Chondrocyte (in vitro differentiated cells): ENCODE measurements around the gene CCDC188. TPM values are rescaled to one million over a fixed set of nuclear protein-coding genes. Genes with fewer than 3 reads are reported as not detected.

ENCODE experiments used
- DNase-seq: peaks from one replicate; pipeline ENCODE4 v3.0.0; 2021; ENCODE audit warnings: mixed read lengths, low spot score
- H3K27ac Mint-ChIP-seq: one replicate; pipeline ENCODE4 v1.8.0; 2021; ENCODE audit warnings: mild to moderate bottlenecking, moderate library complexity, mixed read lengths; ENCODE audit not compliant: unreplicated experiment
- H3K27me3 Mint-ChIP-seq: 2 replicates; pipeline ENCODE4 v1.8.0; 2021; ENCODE audit warnings: low read depth, mixed read lengths
- H3K36me3 Mint-ChIP-seq: 2 replicates; pipeline ENCODE4 v1.8.0; 2021; ENCODE audit warnings: low read depth, mixed read lengths
- H3K4me1 Mint-ChIP-seq: 2 replicates; pipeline ENCODE4 v1.8.0; 2021; ENCODE audit warnings: low read depth, mild to moderate bottlenecking, mixed read lengths
- H3K4me3 Mint-ChIP-seq: one replicate; pipeline ENCODE4 v1.8.0; 2021; ENCODE audit warnings: mild to moderate bottlenecking, moderate library complexity, mixed read lengths; ENCODE audit not compliant: unreplicated experiment
- H3K9me3 Mint-ChIP-seq: 2 replicates; pipeline ENCODE4 v1.8.0; 2021; ENCODE audit warnings: low read depth, mixed read lengths
- long read RNA-seq: library from polyadenylated mRNA; stranded (forward); transcript quantifications from one replicate; pipeline ENCODE4 v2.0.0, GENCODE V29; 2021
- total RNA-seq: library from RNA; stranded (reverse); gene quantifications from 3 replicates; pipeline ENCODE4 v1.2.1, GENCODE V29; 2021
- TF ChIP-seq, protein P1 (sequence below): fragments of 200-600 bp; sonication (generic); IDR thresholded peaks from 2 replicates; pipeline ENCODE4 v1.5.0; 2021; ENCODE audit warnings: antibody characterized with exemption, mild to moderate bottlenecking, moderate library complexity

CCDC188 gene
- 0.36 to 5.4 TPM (median 5.3 TPM) in 3 replicates for total RNA-seq
- long read RNA-seq, partial matches to known transcripts = 0 of 1 reads
- long read RNA-seq, other reads (novel, unspliced or antisense) = 1 of 1 reads

GRCh38 chr22:20150381-20151275 is at the start of gene CCDC188:
Gene CCDC188, minus strand, starts transcription at chr22:20151055. Its CDS starts 69 bp downstream, at chr22:20150986.
- no peaks in the 10 kb centered on the region for H3K27me3 Mint-ChIP-seq
- peaks cover 9% of the 10 kb centered on the region for H3K4me1 Mint-ChIP-seq
- TF ChIP-seq, protein P1, sequence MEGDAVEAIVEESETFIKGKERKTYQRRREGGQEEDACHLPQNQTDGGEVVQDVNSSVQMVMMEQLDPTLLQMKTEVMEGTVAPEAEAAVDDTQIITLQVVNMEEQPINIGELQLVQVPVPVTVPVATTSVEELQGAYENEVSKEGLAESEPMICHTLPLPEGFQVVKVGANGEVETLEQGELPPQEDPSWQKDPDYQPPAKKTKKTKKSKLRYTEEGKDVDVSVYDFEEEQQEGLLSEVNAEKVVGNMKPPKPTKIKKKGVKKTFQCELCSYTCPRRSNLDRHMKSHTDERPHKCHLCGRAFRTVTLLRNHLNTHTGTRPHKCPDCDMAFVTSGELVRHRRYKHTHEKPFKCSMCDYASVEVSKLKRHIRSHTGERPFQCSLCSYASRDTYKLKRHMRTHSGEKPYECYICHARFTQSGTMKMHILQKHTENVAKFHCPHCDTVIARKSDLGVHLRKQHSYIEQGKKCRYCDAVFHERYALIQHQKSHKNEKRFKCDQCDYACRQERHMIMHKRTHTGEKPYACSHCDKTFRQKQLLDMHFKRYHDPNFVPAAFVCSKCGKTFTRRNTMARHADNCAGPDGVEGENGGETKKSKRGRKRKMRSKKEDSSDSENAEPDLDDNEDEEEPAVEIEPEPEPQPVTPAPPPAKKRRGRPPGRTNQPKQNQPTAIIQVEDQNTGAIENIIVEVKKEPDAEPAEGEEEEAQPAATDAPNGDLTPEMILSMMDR = no peak
- no peaks in the 10 kb centered on the region for H3K36me3 Mint-ChIP-seq
- H3K4me3 Mint-ChIP-seq = no peak within 1 kb of the TSS
- H3K9me3 Mint-ChIP-seq = no peaks in the 10 kb centered on the region
- H3K27ac Mint-ChIP-seq = no peak within 1 kb of the TSS
- no peak for DNase-seq

DNA sequence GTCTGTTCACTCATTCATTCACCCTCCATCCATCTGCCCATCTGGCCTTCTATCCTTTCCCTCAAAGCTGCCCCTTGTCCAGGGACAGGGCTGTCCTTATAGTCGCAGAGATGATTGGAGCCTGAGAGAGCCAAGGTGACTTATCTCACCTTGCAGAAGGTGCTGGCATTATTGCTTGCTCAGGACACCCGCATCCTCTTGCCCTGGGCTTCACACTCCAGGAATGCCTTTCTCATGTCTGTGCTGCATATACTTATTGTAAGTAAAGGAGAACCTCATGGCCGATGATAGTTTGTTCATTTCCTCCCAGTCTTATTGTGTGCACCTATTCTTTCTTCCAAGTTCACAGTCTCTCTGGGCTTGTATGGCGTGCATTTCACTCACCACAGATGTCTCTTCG is 49.1 kb upstream of the CCDC188 start:
- TF ChIP-seq, protein P1 = no peak
- Mint-ChIP-seq H3K27me3 (no peaks in the 10 kb centered on the region), H3K36me3 (no peaks in the 10 kb centered on the region), H3K9me3 (no peaks in the 10 kb centered on the region), H3K27ac (no peak overlapping the region), H3K4me3 (no peak overlapping the region), H3K4me1 (peaks cover 4% of the 10 kb centered on the region)
- no peak for DNase-seq

DNA sequence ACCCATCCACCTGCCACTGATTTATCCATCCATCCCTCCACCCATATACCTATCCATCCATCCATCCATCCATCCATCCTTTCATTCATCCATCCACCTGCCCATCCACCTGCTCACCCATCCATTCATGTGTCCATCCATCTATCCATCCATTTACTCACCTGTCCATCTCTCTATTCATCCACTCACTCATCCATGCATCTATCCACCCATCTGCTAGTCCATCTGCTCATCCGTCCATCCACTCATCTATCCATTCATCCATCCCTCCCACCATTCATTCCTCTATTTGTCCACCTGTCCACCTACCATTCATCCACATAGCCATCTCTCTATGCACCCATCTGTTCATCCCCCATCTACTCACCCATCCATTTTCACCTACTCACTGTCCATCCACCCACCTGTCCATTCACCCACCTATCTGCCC is 48.6 kb upstream of the CCDC188 start:
- Mint-ChIP-seq H3K27me3 (no peaks in the 10 kb centered on the region), H3K4me1 (peaks cover 4% of the 10 kb centered on the region), H3K27ac (no peak overlapping the region), H3K4me3 (no peak overlapping the region), H3K9me3 (no peaks in the 10 kb centered on the region), H3K36me3 (no peaks in the 10 kb centered on the region)
- DNase-seq = no peak
- TF ChIP-seq, protein P1 = no peak

- TF ChIP-seq, protein P1 = no peak
- no peak overlapping the region for H3K4me3 Mint-ChIP-seq
Measured at GRCh38 chr22:20198557-20199319, 47.9 kb upstream of the CCDC188 start.

GRCh38 chr22:20197407-20198030 is 46.7 kb upstream of the CCDC188 start:
- TF ChIP-seq, protein P1 = no peak
- H3K9me3 Mint-ChIP-seq = no peaks in the 10 kb centered on the region
- no peaks in the 10 kb centered on the region for H3K4me1 Mint-ChIP-seq
- H3K4me3 Mint-ChIP-seq = no peak overlapping the region
- no peaks in the 10 kb centered on the region for H3K27me3 Mint-ChIP-seq
- no peaks in the 10 kb centered on the region for H3K36me3 Mint-ChIP-seq
- H3K27ac Mint-ChIP-seq = no peak overlapping the region
- DNase-seq = no peak

More at GRCh38 chr22:20198557-20199319, 47.9 kb upstream of the CCDC188 start:
- no peaks in the 10 kb centered on the region for H3K36me3 Mint-ChIP-seq
- DNase-seq = no peak
- H3K4me1 Mint-ChIP-seq = peaks cover 4% of the 10 kb centered on the region
- no peaks in the 10 kb centered on the region for H3K9me3 Mint-ChIP-seq
- H3K27me3 Mint-ChIP-seq = no peaks in the 10 kb centered on the region
- no peak overlapping the region for H3K27ac Mint-ChIP-seq
